Measurements from ENCODE around the gene VN1R5. TPM values are rescaled to one million over a fixed set of nuclear protein-coding genes. Genes with fewer than 3 reads are reported as not detected.
A peak's percentile ranks its signal among the peaks of the same experiment; 100 is the strongest.

Gene VN1R5
- total and polyA plus RNA-seq, 9 of the 15 experiments (the other 6 are each of a cell fraction or from before 2014, with no cell fraction given), result not detected

DNA sequence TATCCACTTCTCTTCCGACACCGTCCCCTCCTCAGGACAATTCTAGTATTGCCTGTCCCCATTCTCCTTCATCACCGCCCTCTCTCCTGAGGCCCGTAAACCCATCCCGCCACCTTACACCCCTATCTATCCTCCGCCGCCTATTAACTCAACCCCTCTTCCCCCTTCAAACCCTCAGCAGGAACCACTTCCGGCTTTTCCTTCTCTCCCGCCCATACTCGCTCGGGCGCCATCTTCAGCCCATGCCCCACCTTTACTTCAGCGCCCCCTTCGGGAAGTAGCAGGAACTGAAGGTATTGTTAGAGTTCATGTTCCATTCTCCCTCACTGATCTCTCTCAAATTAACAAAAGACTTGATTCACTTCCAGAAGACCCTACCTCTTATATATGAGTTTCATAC lies 31.6 kb downstream of the VN1R5 start (continued):
- TF ChIP-seq, protein P1, sequence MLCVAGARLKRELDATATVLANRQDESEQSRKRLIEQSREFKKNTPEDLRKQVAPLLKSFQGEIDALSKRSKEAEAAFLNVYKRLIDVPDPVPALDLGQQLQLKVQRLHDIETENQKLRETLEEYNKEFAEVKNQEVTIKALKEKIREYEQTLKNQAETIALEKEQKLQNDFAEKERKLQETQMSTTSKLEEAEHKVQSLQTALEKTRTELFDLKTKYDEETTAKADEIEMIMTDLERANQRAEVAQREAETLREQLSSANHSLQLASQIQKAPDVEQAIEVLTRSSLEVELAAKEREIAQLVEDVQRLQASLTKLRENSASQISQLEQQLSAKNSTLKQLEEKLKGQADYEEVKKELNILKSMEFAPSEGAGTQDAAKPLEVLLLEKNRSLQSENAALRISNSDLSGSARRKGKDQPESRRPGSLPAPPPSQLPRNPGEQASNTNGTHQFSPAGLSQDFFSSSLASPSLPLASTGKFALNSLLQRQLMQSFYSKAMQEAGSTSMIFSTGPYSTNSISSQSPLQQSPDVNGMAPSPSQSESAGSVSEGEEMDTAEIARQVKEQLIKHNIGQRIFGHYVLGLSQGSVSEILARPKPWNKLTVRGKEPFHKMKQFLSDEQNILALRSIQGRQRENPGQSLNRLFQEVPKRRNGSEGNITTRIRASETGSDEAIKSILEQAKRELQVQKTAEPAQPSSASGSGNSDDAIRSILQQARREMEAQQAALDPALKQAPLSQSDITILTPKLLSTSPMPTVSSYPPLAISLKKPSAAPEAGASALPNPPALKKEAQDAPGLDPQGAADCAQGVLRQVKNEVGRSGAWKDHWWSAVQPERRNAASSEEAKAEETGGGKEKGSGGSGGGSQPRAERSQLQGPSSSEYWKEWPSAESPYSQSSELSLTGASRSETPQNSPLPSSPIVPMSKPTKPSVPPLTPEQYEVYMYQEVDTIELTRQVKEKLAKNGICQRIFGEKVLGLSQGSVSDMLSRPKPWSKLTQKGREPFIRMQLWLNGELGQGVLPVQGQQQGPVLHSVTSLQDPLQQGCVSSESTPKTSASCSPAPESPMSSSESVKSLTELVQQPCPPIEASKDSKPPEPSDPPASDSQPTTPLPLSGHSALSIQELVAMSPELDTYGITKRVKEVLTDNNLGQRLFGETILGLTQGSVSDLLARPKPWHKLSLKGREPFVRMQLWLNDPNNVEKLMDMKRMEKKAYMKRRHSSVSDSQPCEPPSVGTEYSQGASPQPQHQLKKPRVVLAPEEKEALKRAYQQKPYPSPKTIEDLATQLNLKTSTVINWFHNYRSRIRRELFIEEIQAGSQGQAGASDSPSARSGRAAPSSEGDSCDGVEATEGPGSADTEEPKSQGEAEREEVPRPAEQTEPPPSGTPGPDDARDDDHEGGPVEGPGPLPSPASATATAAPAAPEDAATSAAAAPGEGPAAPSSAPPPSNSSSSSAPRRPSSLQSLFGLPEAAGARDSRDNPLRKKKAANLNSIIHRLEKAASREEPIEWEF (CRISPR knock-in tag; IDR thresholded peaks at IDR 0.05), result no peak
- TF ChIP-seq TCFL5 (CRISPR knock-in tag; conservative IDR thresholded peaks at IDR 0.05), result no peak
- TF ChIP-seq, protein P2, sequence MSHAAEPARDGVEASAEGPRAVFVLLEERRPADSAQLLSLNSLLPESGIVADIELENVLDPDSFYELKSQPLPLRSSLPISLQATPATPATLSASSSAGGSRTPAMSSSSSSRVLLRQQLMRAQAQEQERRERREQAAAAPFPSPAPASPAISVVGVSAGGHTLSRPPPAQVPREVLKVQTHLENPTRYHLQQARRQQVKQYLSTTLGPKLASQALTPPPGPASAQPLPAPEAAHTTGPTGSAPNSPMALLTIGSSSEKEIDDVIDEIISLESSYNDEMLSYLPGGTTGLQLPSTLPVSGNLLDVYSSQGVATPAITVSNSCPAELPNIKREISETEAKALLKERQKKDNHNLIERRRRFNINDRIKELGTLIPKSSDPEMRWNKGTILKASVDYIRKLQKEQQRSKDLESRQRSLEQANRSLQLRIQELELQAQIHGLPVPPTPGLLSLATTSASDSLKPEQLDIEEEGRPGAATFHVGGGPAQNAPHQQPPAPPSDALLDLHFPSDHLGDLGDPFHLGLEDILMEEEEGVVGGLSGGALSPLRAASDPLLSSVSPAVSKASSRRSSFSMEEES (CRISPR knock-in tag; IDR thresholded peaks at IDR 0.05), result no peak
- TF ChIP-seq, protein P3, sequence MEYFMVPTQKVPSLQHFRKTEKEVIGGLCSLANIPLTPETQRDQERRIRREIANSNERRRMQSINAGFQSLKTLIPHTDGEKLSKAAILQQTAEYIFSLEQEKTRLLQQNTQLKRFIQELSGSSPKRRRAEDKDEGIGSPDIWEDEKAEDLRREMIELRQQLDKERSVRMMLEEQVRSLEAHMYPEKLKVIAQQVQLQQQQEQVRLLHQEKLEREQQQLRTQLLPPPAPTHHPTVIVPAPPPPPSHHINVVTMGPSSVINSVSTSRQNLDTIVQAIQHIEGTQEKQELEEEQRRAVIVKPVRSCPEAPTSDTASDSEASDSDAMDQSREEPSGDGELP (CRISPR knock-in tag; IDR thresholded peaks at IDR 0.05; ENCODE audit: borderline replicate concordance), result 0 out of 2 replicates have a peak, but pooled peaks have one; percentile 15
- no peak for TF ChIP-seq CBFB (CRISPR knock-in tag; IDR thresholded peaks at IDR 0.05)
- no peak for TF ChIP-seq POLR2AphosphoS5 (IDR thresholded peaks at IDR 0.05; ENCODE audit: control insufficient read depth, insufficient read depth, low read depth, low read length)
- TF ChIP-seq, protein P4, sequence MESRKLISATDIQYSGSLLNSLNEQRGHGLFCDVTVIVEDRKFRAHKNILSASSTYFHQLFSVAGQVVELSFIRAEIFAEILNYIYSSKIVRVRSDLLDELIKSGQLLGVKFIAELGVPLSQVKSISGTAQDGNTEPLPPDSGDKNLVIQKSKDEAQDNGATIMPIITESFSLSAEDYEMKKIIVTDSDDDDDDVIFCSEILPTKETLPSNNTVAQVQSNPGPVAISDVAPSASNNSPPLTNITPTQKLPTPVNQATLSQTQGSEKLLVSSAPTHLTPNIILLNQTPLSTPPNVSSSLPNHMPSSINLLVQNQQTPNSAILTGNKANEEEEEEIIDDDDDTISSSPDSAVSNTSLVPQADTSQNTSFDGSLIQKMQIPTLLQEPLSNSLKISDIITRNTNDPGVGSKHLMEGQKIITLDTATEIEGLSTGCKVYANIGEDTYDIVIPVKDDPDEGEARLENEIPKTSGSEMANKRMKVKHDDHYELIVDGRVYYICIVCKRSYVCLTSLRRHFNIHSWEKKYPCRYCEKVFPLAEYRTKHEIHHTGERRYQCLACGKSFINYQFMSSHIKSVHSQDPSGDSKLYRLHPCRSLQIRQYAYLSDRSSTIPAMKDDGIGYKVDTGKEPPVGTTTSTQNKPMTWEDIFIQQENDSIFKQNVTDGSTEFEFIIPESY (CRISPR knock-in tag; IDR thresholded peaks at IDR 0.05), result peak; percentile 77
- TF ChIP-seq, protein P5, sequence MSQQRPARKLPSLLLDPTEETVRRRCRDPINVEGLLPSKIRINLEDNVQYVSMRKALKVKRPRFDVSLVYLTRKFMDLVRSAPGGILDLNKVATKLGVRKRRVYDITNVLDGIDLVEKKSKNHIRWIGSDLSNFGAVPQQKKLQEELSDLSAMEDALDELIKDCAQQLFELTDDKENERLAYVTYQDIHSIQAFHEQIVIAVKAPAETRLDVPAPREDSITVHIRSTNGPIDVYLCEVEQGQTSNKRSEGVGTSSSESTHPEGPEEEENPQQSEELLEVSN (IDR thresholded peaks at IDR 0.05; ENCODE audit: borderline replicate concordance in 1 of 2, extremely low read depth in 1 of 2, insufficient read depth in 1 of 2, insufficient read length in 1 of 2, low read depth in 1 of 2, low read length in 1 of 2, poor library complexity in 1 of 2, severe bottlenecking in 1 of 2), result peak in 1 of 2 experiments; percentile 21
- TF ChIP-seq U2AF2 (optimal IDR thresholded peaks at IDR 0.05; ENCODE audit: low read depth, low read length), result no peak
- TF ChIP-seq, protein P6, sequence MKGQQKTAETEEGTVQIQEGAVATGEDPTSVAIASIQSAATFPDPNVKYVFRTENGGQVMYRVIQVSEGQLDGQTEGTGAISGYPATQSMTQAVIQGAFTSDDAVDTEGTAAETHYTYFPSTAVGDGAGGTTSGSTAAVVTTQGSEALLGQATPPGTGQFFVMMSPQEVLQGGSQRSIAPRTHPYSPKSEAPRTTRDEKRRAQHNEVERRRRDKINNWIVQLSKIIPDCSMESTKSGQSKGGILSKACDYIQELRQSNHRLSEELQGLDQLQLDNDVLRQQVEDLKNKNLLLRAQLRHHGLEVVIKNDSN (CRISPR knock-in tag; IDR thresholded peaks at IDR 0.05), result 0 out of 2 replicates have a peak, but pooled peaks have one; percentile 8
- no peak for TF ChIP-seq ARID2 (IDR thresholded peaks at IDR 0.05)
- 0 out of 2 replicates have a peak, but pooled peaks have one; percentile 37 for TF ChIP-seq FOXP1 (CRISPR knock-in tag; IDR thresholded peaks at IDR 0.05)
- TF ChIP-seq FOXA3 (CRISPR knock-in tag; conservative IDR thresholded peaks at IDR 0.05 in 1 of 2, IDR thresholded peaks at IDR 0.05 in 1 of 2), result no peak
- TF ChIP-seq ZNF778 (CRISPR knock-in tag; IDR thresholded peaks at IDR 0.05), result no peak
- TF ChIP-seq MTA2 (IDR thresholded peaks at IDR 0.05; ENCODE audit: low read depth), result no peak

Measured in K562 (cell line).